ENCODE data around the gene ATP6V1G1. TPM values are rescaled to one million over a fixed set of nuclear protein-coding genes. Genes with fewer than 3 reads are reported as not detected.
A peak's percentile ranks its signal among the peaks of the same experiment; 100 is the strongest.

ATP6V1G1 gene
- total RNA-seq, 4 donors from 2014 or later = 151 to 210 (median 185) TPM

DNA sequence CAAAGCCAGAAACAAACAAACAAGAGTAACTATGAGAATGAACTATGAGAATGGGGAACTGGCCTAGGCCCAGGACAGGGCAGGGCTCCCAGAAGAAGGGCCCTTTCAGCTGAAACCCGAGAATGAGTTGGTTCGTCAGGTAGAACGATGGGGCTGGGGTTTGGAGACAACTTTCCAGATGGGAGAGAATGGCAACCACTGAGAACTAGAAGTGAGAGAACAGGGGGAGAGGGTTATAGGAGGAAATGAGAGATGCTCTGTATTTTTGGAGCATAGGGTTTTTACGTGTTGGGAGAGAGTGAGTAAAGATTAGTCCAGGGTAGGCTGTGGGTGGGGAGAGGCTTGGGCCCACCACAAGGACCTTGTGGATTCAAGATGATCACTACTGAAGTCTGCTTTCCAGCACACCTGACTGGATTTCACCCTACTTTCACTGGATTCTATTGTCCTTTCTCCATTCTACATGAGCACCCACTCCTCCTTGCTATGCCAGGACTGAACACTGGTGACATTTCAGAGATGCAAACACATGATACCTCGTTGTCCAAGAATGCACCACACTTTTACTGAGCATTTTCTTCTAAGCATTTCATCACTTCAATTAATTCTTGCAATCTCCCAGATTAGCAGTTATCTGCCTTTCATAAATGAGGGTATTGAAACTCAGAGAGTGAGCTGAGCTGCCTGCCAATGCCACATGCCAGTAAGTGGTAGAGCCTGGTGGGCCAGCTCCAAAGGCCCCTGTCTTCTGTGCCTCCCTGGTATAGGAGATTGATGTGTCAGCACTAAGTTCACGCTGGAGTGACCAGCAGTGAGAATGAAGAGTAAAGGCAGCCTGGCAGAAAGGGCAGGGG is 20.3 kb downstream of the ATP6V1G1 start:
- intact Hi-C loops (cut with DNase I) = no loop called here
- TF ChIP-seq, protein P1, sequence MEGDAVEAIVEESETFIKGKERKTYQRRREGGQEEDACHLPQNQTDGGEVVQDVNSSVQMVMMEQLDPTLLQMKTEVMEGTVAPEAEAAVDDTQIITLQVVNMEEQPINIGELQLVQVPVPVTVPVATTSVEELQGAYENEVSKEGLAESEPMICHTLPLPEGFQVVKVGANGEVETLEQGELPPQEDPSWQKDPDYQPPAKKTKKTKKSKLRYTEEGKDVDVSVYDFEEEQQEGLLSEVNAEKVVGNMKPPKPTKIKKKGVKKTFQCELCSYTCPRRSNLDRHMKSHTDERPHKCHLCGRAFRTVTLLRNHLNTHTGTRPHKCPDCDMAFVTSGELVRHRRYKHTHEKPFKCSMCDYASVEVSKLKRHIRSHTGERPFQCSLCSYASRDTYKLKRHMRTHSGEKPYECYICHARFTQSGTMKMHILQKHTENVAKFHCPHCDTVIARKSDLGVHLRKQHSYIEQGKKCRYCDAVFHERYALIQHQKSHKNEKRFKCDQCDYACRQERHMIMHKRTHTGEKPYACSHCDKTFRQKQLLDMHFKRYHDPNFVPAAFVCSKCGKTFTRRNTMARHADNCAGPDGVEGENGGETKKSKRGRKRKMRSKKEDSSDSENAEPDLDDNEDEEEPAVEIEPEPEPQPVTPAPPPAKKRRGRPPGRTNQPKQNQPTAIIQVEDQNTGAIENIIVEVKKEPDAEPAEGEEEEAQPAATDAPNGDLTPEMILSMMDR (IDR thresholded peaks at IDR 0.05) = no peak
- no peak for TF ChIP-seq POLR2A (IDR thresholded peaks at IDR 0.05)
- peaks cover 9 to 29% (median 13%) of the 10 kb centered on the region in 3 donors for H3K4me1 ChIP-seq
- no peak overlapping the region for H3K27ac ChIP-seq
- no peaks in the 10 kb centered on the region for H3K9me3 ChIP-seq
- H3K4me3 ChIP-seq = no peak overlapping the region
- H3K36me3 ChIP-seq = no peaks in the 10 kb centered on the region
- WGBS, 2 donors = 75 to 82% methylated on average over 5 of the region's 6 CpGs
- H3K27me3 ChIP-seq = no peaks in the 10 kb centered on the region
- DNase-seq = no peak

DNA sequence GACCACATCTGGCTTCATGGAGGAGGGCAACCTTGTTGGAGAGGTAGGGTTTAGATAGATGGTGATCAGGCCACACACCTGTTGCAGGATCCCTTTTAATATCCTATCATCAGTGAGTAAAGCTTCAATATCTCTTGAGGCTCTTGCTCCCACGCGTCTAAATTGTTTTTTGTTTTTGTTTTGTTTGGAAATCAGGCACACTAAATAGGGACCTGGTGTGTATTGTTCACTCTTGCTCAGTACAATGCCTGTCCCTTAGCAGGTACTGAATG is 20.9 kb downstream of the ATP6V1G1 start:
- TF ChIP-seq, protein P1 (IDR thresholded peaks at IDR 0.05) = no peak
- TF ChIP-seq POLR2A (IDR thresholded peaks at IDR 0.05) = no peak
- H3K27me3 ChIP-seq = no peaks in the 10 kb centered on the region
- WGBS, 2 donors = 94 to 95% methylated on average over 2 of the region's 2 CpGs
- no peak for DNase-seq
- H3K36me3 ChIP-seq = no peaks in the 10 kb centered on the region
- no peaks in the 10 kb centered on the region for H3K9me3 ChIP-seq
- H3K4me1 ChIP-seq = peaks cover 14 to 33% (median 19%) of the 10 kb centered on the region in 3 donors
- intact Hi-C loops (cut with DNase I) = no loop called here
- no peak overlapping the region for H3K4me3 ChIP-seq
- no peak overlapping the region for H3K27ac ChIP-seq

DNA sequence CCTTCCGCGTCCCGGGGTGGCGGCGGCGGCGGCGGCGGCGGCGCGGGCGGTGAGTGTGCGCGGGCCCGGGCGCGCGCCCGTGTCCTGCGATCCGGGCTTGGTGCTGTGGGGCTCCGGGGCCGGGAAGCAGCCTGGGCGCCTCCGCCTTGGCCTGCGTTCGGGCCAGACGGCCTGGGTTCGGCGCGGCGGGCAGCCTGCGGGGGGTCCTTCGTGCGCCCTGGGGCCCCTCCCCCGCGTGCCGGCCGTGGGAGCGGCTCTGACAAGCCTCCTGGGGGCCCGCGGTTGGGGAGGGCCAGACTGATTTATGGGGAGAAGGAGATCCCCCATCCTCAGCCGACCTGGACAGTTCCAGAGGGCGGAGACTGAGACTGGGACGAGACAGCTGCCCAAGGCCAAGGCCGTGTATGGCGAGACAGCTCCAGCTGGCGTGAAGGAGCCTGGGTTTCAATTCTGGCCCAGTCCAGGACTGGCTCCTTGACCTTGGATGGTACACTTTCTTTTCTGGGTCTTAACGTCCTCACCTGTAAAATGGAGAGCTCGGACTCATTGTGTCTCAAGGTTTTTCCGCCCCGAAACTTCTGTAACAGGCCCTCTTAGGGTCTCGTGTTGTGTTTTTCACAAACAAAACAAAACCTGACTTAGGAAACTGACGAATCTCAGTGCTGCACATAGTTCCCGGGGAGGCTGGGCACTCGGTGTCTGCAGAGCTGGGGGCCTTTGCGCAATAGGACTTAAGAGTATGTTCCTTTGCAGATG is 24.1 kb downstream of the ATP6V1G1 start:
- 9 to 21% methylated on average over 7 to 12 of the region's 58 CpGs for WGBS, 2 donors
- Histone ChIP-seq H3K36me3 (no peaks in the 10 kb centered on the region), H3K27me3 (no peaks in the 10 kb centered on the region), H3K4me3 (peak overlapping the region; percentile 56 to 82 (median 73)), H3K4me1 (peaks cover 15 to 52% (median 24%) of the 10 kb centered on the region in 3 donors), H3K9me3 (no peaks in the 10 kb centered on the region), H3K27ac (peak overlapping the region; percentile 86 to 96 (median 92))
- intact Hi-C loops (cut with DNase I) = no loop called here
- no peak for DNase-seq
- TF ChIP-seq POLR2A (IDR thresholded peaks at IDR 0.05) = no peak

DNA sequence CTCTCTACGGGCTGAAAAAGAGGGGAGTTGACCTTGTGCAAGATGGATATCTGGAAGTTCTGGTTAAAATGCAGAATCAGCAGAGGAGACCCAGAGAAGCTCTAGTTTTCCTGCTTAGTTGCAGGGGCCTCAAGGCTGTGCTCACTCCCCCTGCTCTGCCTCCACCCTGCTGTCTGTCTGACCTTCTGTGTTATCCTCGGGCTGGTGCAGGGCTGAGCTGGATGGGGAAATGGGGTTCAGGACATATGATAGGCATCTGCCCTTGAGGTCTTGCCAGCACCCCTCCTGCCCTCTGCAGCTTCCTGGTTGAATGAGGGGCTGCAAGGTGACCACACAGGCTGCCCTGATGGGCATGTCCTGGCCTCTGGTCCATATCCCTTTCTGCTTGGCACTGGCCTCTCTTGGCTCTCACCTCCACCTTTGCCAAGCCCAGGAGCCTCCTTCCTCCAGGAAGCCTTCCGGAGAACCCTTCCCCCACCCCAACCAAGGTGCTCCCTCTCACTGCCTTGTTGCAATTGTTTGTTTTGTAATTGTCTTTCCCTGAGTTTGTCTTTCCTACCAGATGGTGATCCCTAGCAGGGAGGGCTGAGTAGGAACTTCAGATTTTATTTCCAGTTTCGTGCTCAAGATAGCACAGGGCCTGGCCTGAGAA is 24.8 kb downstream of the ATP6V1G1 start:
- peaks cover 15 to 59% (median 31%) of the 10 kb centered on the region in 3 donors for H3K4me1 ChIP-seq
- TF ChIP-seq POLR2A (IDR thresholded peaks at IDR 0.05) = no peak
- TF ChIP-seq, protein P1 (IDR thresholded peaks at IDR 0.05) = no peak
- no peaks in the 10 kb centered on the region for H3K36me3 ChIP-seq
- peak overlapping the region; percentile 56 to 82 (median 73) for H3K4me3 ChIP-seq
- no peaks in the 10 kb centered on the region for H3K9me3 ChIP-seq
- no peak for DNase-seq
- intact Hi-C loops (cut with DNase I) = no loop called here
- H3K27me3 ChIP-seq = no peaks in the 10 kb centered on the region
- 30 to 41% methylated on average over 4 of the region's 4 CpGs for WGBS, 2 donors
- H3K27ac ChIP-seq = peak overlapping the region; percentile 86 to 96 (median 92)

DNA sequence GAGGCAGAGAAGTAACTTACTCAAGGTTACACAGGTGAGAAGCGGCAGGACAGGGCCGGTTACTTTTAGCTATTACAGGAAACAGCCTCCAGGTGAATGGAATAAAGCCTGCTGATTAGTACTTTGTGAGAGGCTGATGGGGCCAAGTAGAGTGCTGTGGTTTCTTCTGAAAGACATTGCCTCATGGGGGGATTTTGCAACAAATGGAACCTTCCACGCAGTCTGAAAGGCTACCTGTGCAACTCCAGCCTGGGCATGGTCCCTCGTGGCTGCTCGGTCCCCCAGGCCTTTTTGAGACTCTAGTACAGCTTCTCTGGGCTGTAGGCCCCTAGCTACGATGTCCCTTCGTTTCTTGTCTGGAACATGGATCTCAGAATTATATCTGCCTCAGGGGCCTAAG is 25.5 kb downstream of the ATP6V1G1 start:
- H3K36me3 ChIP-seq = peaks cover 0 to 4% (median 0%) of the 10 kb centered on the region in 3 donors
- H3K4me1 ChIP-seq = peaks cover 15 to 66% (median 31%) of the 10 kb centered on the region in 3 donors
- no peaks in the 10 kb centered on the region for H3K27me3 ChIP-seq
- DNase-seq = no peak
- no peaks in the 10 kb centered on the region for H3K9me3 ChIP-seq
- intact Hi-C loops (cut with DNase I) = no loop called here
- no peak overlapping the region for H3K4me3 ChIP-seq
- TF ChIP-seq, protein P1 (IDR thresholded peaks at IDR 0.05) = no peak
- TF ChIP-seq POLR2A (IDR thresholded peaks at IDR 0.05) = no peak
- 35 to 55% methylated on average over 4 to 5 of the region's 7 CpGs for WGBS, 2 donors
- peak overlapping the region; percentile 86 to 96 (median 92) for H3K27ac ChIP-seq
